ENCODE results near the gene LMAN2L.
"Not testable (repeated sequence)": the region's sequence is repeated elsewhere in the genome, so short reads cannot be mapped to it uniquely, and the experiment has no call there.

The LMAN2L gene

GRCh38 chr2:96683972-96684820, 55.7 kb downstream of the LMAN2L start:
- Histone ChIP-seq H3K4me3 (no peak overlapping the region), H3K27ac (no peak overlapping the region), H3K36me3 (ENCODE audit: insufficient read depth, low read length) (no peaks in the 10 kb centered on the region), H3K9ac (ENCODE audit: insufficient read length) (no peak overlapping the region), H3K9me3 (ENCODE audit: low read depth, low read length) (no peaks in the 10 kb centered on the region)
- no peak for TF ChIP-seq FOXP2 (optimal IDR thresholded peaks at IDR 0.05; ENCODE audit: control extremely low read depth, extremely low read length, insufficient read depth)
- no peak for TF ChIP-seq POLR2AphosphoS5 (IDR thresholded peaks at IDR 0.05; ENCODE audit: borderline replicate concordance, low read depth, low read length)
- no peak for TF ChIP-seq EZH2 (IDR thresholded peaks at IDR 0.05)
- DNase-seq (ENCODE audit: low read depth, low spot score), result no peak

GRCh38 chr2:96683307-96683706, 56.6 kb downstream of the LMAN2L start:
- no peak overlapping the region for H3K4me3 ChIP-seq
- TF ChIP-seq FOXP2 (optimal IDR thresholded peaks at IDR 0.05; ENCODE audit: control extremely low read depth, extremely low read length, insufficient read depth), result no peak
- TF ChIP-seq POLR2AphosphoS5 (IDR thresholded peaks at IDR 0.05; ENCODE audit: borderline replicate concordance, low read depth, low read length), result no peak
- TF ChIP-seq EZH2 (IDR thresholded peaks at IDR 0.05), result no peak
- no peak overlapping the region for H3K9ac ChIP-seq (ENCODE audit: insufficient read length)
- H3K9me3 ChIP-seq (ENCODE audit: low read depth, low read length), result no peaks in the 10 kb centered on the region
- H3K36me3 ChIP-seq (ENCODE audit: insufficient read depth, low read length), result no peaks in the 10 kb centered on the region
- H3K27ac ChIP-seq, result no peak overlapping the region
- no peak for DNase-seq (ENCODE audit: low read depth, low spot score)

- H3K27ac ChIP-seq, result no peak overlapping the region
- no peak overlapping the region for H3K4me3 ChIP-seq
- no peaks in the 10 kb centered on the region for H3K36me3 ChIP-seq (ENCODE audit: insufficient read depth, low read length)
- no peak overlapping the region for H3K9ac ChIP-seq (ENCODE audit: insufficient read length)
- no peak for DNase-seq (ENCODE audit: low read depth, low spot score)
- TF ChIP-seq FOXP2 (optimal IDR thresholded peaks at IDR 0.05; ENCODE audit: control extremely low read depth, extremely low read length, insufficient read depth) (no peak), POLR2AphosphoS5 (IDR thresholded peaks at IDR 0.05; ENCODE audit: borderline replicate concordance, low read depth, low read length) (no peak), EZH2 (IDR thresholded peaks at IDR 0.05) (no peak)
- H3K9me3 ChIP-seq (ENCODE audit: low read depth, low read length), result no peaks in the 10 kb centered on the region
These were observed 58.3 kb downstream of the LMAN2L start for GRCh38 chr2:96681540-96681939.

- Histone ChIP-seq H3K4me3 (no peak overlapping the region), H3K27ac (no peak overlapping the region), H3K36me3 (ENCODE audit: insufficient read depth, low read length) (no peaks in the 10 kb centered on the region), H3K9ac (ENCODE audit: insufficient read length) (no peak overlapping the region), H3K9me3 (ENCODE audit: low read depth, low read length) (no peaks in the 10 kb centered on the region)
- no peak for DNase-seq (ENCODE audit: low read depth, low spot score)
- TF ChIP-seq FOXP2 (optimal IDR thresholded peaks at IDR 0.05; ENCODE audit: control extremely low read depth, extremely low read length, insufficient read depth) (no peak), POLR2AphosphoS5 (IDR thresholded peaks at IDR 0.05; ENCODE audit: borderline replicate concordance, low read depth, low read length) (no peak), EZH2 (IDR thresholded peaks at IDR 0.05) (no peak)
These were observed 59.2 kb downstream of the LMAN2L start for GRCh38 chr2:96680561-96681141.

GRCh38 chr2:96679848-96680247, 60.0 kb downstream of the LMAN2L start:
- Histone ChIP-seq H3K27ac (no peak overlapping the region), H3K4me3 (no peak overlapping the region), H3K9me3 (ENCODE audit: low read depth, low read length) (no peaks in the 10 kb centered on the region), H3K9ac (ENCODE audit: insufficient read length) (no peak overlapping the region), H3K36me3 (ENCODE audit: insufficient read depth, low read length) (no peaks in the 10 kb centered on the region)
- DNase-seq (ENCODE audit: low read depth, low spot score), result no peak
- TF ChIP-seq EZH2 (IDR thresholded peaks at IDR 0.05) (no peak), POLR2AphosphoS5 (IDR thresholded peaks at IDR 0.05; ENCODE audit: borderline replicate concordance, low read depth, low read length) (no peak)

GRCh38 chr2:96669539-96670215, 70.2 kb downstream of the LMAN2L start:
- no peak for TF ChIP-seq POLR2AphosphoS5 (IDR thresholded peaks at IDR 0.05; ENCODE audit: borderline replicate concordance, low read depth, low read length)
- TF ChIP-seq EZH2 (IDR thresholded peaks at IDR 0.05), result no peak
- TF ChIP-seq FOXP2 (optimal IDR thresholded peaks at IDR 0.05; ENCODE audit: control extremely low read depth, extremely low read length, insufficient read depth), result no peak
- DNase-seq (ENCODE audit: low read depth, low spot score), result no peak
- H3K9ac ChIP-seq (ENCODE audit: insufficient read length), result no peak overlapping the region
- H3K36me3 ChIP-seq (ENCODE audit: insufficient read depth, low read length), result no peaks in the 10 kb centered on the region
- no peak overlapping the region for H3K27ac ChIP-seq
- no peak overlapping the region for H3K4me3 ChIP-seq
- no peaks in the 10 kb centered on the region for H3K9me3 ChIP-seq (ENCODE audit: low read depth, low read length)

- Histone ChIP-seq H3K9ac (ENCODE audit: insufficient read length) (no peak overlapping the region), H3K9me3 (ENCODE audit: low read depth, low read length) (no peaks in the 10 kb centered on the region; the same call in 1 of the 2 replicates)
These were observed 71.1 kb downstream of the LMAN2L start for GRCh38 chr2:96668771-96669170.

GRCh38 chr2:96665717-96666116, 74.1 kb downstream of the LMAN2L start:
- DNase-seq (ENCODE audit: low read depth, low spot score); H3K9ac ChIP-seq (ENCODE audit: insufficient read length); H3K9me3 ChIP-seq (ENCODE audit: low read depth, low read length); H3K4me3 ChIP-seq; H3K27ac ChIP-seq; H3K36me3 ChIP-seq (ENCODE audit: insufficient read depth, low read length): not testable (repeated sequence)

More at GRCh38 chr2:96668771-96669170, 71.1 kb downstream of the LMAN2L start:
- no peak for DNase-seq (ENCODE audit: low read depth, low spot score)
- Histone ChIP-seq H3K4me3 (no peak overlapping the region), H3K36me3 (ENCODE audit: insufficient read depth, low read length) (no peaks in the 10 kb centered on the region), H3K27ac (no peak overlapping the region)
- TF ChIP-seq POLR2AphosphoS5 (IDR thresholded peaks at IDR 0.05; ENCODE audit: borderline replicate concordance, low read depth, low read length) (no peak), FOXP2 (optimal IDR thresholded peaks at IDR 0.05; ENCODE audit: control extremely low read depth, extremely low read length, insufficient read depth) (no peak), EZH2 (IDR thresholded peaks at IDR 0.05) (no peak)

All from SK-N-MC (cell line).